ENCODE data around the gene BAX.

Gene BAX

GRCh38 chr19:48988860-48989259 is 34.2 kb downstream of the BAX start:
- no peak for DNase-seq

GRCh38 chr19:48989701-48990291 is 35.1 kb downstream of the BAX start:
- DNase-seq = no peak

- no peak for DNase-seq
These were observed 35.7 kb downstream of the BAX start for GRCh38 chr19:48990400-48990799.

GRCh38 chr19:48991011-48991609 is 36.4 kb downstream of the BAX start:
- DNase-seq = no peak

- DNase-seq = no peak
These were observed 37.4 kb downstream of the BAX start for GRCh38 chr19:48991873-48992580.

- DNase-seq = no peak
These were observed 38.0 kb downstream of the BAX start for GRCh38 chr19:48992581-48993174.

GRCh38 chr19:48993175-48994034 is 38.7 kb downstream of the BAX start, which contains the start of the genes GYS1 and RUVBL2:
GYS1 (minus strand) TSS chr19:48993309; CDS start chr19:48993112, 197 bp downstream.
RUVBL2 (plus strand) TSS chr19:48993887; CDS start chr19:48993912, 25 bp downstream.
- DNase-seq = peak; percentile 99

GRCh38 chr19:48994035-48994386 is 39.3 kb downstream of the BAX start:
- no peak for DNase-seq

- peak; percentile 21 to 48 for DNase-seq
These were observed 43.3 kb downstream of the BAX start for GRCh38 chr19:48997972-48998371.

- peak; percentile 54 to 56 for DNase-seq
These were observed 45.0 kb downstream of the BAX start for GRCh38 chr19:48999481-49000325.

- DNase-seq = no peak
These were observed 49.5 kb downstream of the BAX start for GRCh38 chr19:49004133-49004532.

GRCh38 chr19:49004964-49005614 is 50.4 kb downstream of the BAX start:
- DNase-seq = no peak

- no peak for DNase-seq
These were observed 52.2 kb downstream of the BAX start for GRCh38 chr19:49006905-49007304.

- DNase-seq = no peak
These were observed 55.2 kb downstream of the BAX start for GRCh38 chr19:49009828-49010227.

- DNase-seq = no peak
These were observed 55.8 kb downstream of the BAX start for GRCh38 chr19:49010453-49010852.

GRCh38 chr19:49011194-49011593 is 56.5 kb downstream of the BAX start:
- no peak for DNase-seq

All from stimulated activated CD4-positive, alpha-beta T cell treated with anti-CD3 and anti-CD28 coated beads, Interleukin-4, amount 100 ng/mL, for 4 hours (primary cell).